Measurements from ENCODE around the gene DERL3.

Gene DERL3

DNA sequence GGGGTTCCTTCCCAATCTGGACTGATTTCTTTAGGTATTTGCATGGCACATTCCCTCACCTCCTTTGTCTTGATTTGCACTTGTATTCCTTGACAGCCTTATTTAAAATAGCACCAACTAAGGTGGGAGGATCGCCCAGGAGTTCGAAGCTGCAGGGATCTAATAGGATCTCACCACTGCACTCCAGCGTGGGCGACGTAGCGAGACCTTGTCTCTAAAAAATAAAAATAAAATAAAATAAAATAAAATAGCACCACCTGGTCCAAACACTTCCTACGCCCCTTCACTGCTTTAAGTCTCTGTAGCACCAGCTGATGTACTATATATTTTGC, 19.6 kb upstream of the DERL3 start:
- DNase-seq (ENCODE audit: low read depth, low spot score): no peak
- ChIA-PET CTCF (interaction anchor here (0.8 to 4.5 kb wide), 10 partner anchors 8 to 98 kb away, joined by 3 to 50 read pairs (median 8); partner anchors contain the start of genes CHCHD10 and MIF), POLR2A (interaction anchor here (0.6 to 1.0 kb wide), 2 partner anchors 24 to 36 kb away, joined by 3 to 4 read pairs; partner anchors contain the start of gene MIF)
- peak overlapping the region; percentile 72 for H3K4me3 ChIP-seq (ENCODE audit: low read depth, low read length)
- TF ChIP-seq CTCF (IDR thresholded peaks at IDR 0.05; ENCODE audit: insufficient read depth, low read length, missing control alignments): no peak

GRCh38 chr22:23857606-23858483, 19.0 kb upstream of the DERL3 start, which contains the start of gene SLC2A11:
Gene SLC2A11, plus strand, starts transcription at chr22:23857875. Its CDS starts 125 bp downstream, at chr22:23858000.
- POLR2A ChIA-PET: interaction anchor here (0.6 to 1.6 kb wide), 10 partner anchors 10 to 336 kb away, joined by 3 to 8 read pairs (median 4); partner anchors contain the start of gene MIF
- peak within 1 kb of the TSS; percentile 72 for H3K4me3 ChIP-seq (ENCODE audit: low read depth, low read length)
- peak; percentile 23 for TF ChIP-seq CTCF (IDR thresholded peaks at IDR 0.05; ENCODE audit: insufficient read depth, low read length, missing control alignments)
- DNase-seq (ENCODE audit: low read depth, low spot score): peak; percentile 65
- CTCF ChIA-PET: interaction anchor here (0.7 to 4.5 kb wide), 15 partner anchors 8 to 98 kb away, joined by 3 to 50 read pairs (median 7); partner anchors contain the start of genes CHCHD10 and MIF

DNA sequence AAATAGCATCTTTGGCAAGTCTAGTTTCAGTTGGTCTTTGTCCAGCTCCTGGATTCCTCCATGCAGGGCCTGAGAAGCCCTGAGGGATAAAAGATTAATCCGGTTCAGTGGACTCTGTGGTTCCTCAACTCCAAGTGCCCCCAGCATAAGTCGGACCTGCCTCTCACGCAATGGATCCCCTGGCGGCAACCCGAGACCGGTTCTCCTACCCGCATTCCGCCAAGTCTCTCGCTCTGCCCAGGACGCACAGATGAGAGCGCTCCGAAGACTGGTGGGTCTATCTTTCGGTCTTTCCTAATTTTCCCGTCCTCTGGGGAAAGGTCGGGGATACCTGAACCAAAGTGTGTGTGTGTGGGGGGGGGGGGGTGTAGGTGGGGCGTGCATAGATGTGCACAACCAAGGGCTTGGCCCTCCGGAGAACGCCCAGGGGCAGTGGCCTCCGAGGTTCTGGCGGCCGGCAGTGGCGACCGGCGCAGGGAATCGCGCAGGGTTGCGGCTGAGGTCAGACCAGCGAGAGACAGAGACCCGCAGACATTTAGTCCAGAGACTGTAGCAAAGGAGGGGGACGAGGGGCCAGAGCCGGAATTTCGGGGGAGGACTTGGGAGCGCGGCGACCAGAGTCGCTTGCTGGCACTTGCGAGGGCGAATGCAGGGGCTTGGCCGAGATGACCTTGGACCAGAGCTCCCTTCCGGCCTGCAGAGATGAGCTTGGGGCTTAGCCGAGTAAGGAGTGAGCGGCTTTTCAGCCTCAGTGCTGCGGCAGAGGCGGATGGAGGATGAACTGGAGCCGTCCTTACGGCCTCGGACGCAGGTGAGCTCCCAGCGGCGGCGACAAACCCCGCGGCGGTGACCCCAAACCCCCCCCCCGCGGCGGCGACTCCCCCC, 18.2 kb upstream of the DERL3 start:
- H3K4me3 ChIP-seq (ENCODE audit: low read depth, low read length): peak overlapping the region; percentile 72
- POLR2A ChIA-PET: interaction anchor here (0.8 to 1.6 kb wide), 9 partner anchors 9 to 335 kb away, joined by 3 to 8 read pairs (median 4); partner anchors contain the start of gene MIF
- peak; percentile 23 for TF ChIP-seq CTCF (IDR thresholded peaks at IDR 0.05; ENCODE audit: insufficient read depth, low read length, missing control alignments)
- CTCF ChIA-PET: interaction anchor here (0.6 to 4.5 kb wide), 19 partner anchors 8 to 99 kb away, joined by 3 to 50 read pairs (median 4); partner anchors contain the start of genes CHCHD10, MIF and MMP11
- no peak for DNase-seq (ENCODE audit: low read depth, low spot score)

DNA sequence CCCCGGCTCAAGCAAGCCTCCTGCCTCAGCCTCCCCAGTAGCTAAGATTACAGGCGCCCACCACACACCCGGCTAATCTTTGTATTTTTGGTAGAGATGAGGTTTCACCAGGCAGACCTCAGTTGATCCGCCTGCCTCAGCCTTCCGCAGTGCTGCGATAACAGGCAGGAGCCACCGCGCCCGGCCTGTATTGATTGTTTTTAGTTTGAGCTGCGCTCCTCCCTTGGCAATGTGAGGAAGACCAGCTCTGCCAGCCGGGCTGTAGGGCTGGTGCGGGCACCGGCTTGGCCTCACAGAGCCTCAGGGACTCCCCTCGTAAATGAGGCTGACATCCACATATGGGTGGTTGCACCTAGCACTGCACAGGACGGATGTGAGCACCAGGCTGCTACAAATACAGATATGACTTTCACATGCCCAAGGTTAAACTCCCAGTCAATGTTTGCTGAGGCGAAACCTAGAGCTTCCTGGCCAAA, 11.4 kb upstream of the DERL3 start:
- DNase-seq (ENCODE audit: low read depth, low spot score): no peak

More for the DNA sequence above, 11.4 kb upstream of the DERL3 start:
- ChIA-PET CTCF (interaction anchor here (0.6 to 9.5 kb wide), 58 partner anchors 8 to 316 kb away, joined by 3 to 387 read pairs (median 5); partner anchors contain the start of genes C22orf15, CHCHD10, DERL3 and MIF), POLR2A (no interaction called here)
- no peak overlapping the region for H3K4me3 ChIP-seq (ENCODE audit: low read depth, low read length)
- no peak for TF ChIP-seq CTCF (IDR thresholded peaks at IDR 0.05; ENCODE audit: insufficient read depth, low read length, missing control alignments)

Measured in AG04449 (cell line).